Measurements from ENCODE around the gene GPC3.

The GPC3 gene

GRCh38 chrX:133810925-133811324 lies 174.5 kb downstream of the GPC3 start:
- Histone ChIP-seq H3K4me2 (no peak overlapping the region), H3K9ac (no peak overlapping the region), H3K9me3 (peaks cover 4% of the 10 kb centered on the region; the same call in 1 of the 2 replicates), H3K27ac (no peak overlapping the region), H3K4me3 (no peak overlapping the region), H3K4me1 (no peaks in the 10 kb centered on the region), H3K36me3 (no peaks in the 10 kb centered on the region), H3K27me3 (peaks cover 83% of the 10 kb centered on the region), H4K20me1 (no peaks in the 10 kb centered on the region; the same call in 1 of the 2 replicates)
- no peak for TF ChIP-seq Cebpa-rat (IDR thresholded peaks at IDR 0.05)

GRCh38 chrX:133804072-133804471 lies 181.3 kb downstream of the GPC3 start:
- no peak overlapping the region for H3K27ac ChIP-seq
- no peaks in the 10 kb centered on the region for H3K36me3 ChIP-seq
- H3K9ac ChIP-seq = no peak overlapping the region
- H3K4me2 ChIP-seq = no peak overlapping the region
- no peaks in the 10 kb centered on the region for H4K20me1 ChIP-seq
- no peaks in the 10 kb centered on the region for H3K4me1 ChIP-seq
- H3K27me3 ChIP-seq = peaks cover 68% of the 10 kb centered on the region
- no peak for TF ChIP-seq Cebpa-rat (IDR thresholded peaks at IDR 0.05)
- H3K4me3 ChIP-seq = no peak overlapping the region
- H3K9me3 ChIP-seq = peaks cover 4% of the 10 kb centered on the region; the same call in 1 of the 2 replicates

- Histone ChIP-seq H3K9ac (no peak overlapping the region), H3K36me3 (no peaks in the 10 kb centered on the region), H4K20me1 (no peaks in the 10 kb centered on the region), H3K27ac (no peak overlapping the region), H3K27me3 (peaks cover 82% of the 10 kb centered on the region), H3K4me1 (no peaks in the 10 kb centered on the region), H3K9me3 (no peaks in the 10 kb centered on the region), H3K4me3 (no peak overlapping the region), H3K4me2 (no peak overlapping the region)
- no peak for TF ChIP-seq Cebpa-rat (IDR thresholded peaks at IDR 0.05)
Observed at GRCh38 chrX:133796282-133796681, 189.1 kb downstream of the GPC3 start.

- Histone ChIP-seq H3K4me1 (no peaks in the 10 kb centered on the region), H4K20me1 (no peaks in the 10 kb centered on the region), H3K4me2 (no peak overlapping the region), H3K4me3 (no peak overlapping the region), H3K27me3 (peaks cover 78% of the 10 kb centered on the region), H3K27ac (no peak overlapping the region), H3K36me3 (no peaks in the 10 kb centered on the region), H3K9ac (no peak overlapping the region), H3K9me3 (no peaks in the 10 kb centered on the region)
- no peak for TF ChIP-seq Cebpa-rat (IDR thresholded peaks at IDR 0.05)
Observed at GRCh38 chrX:133794126-133794525, 191.3 kb downstream of the GPC3 start.

- Histone ChIP-seq H3K9me3 (no peaks in the 10 kb centered on the region), H3K9ac (no peak overlapping the region), H3K4me2 (no peak overlapping the region), H3K4me3 (no peak overlapping the region), H3K27me3 (peaks cover 78% of the 10 kb centered on the region), H4K20me1 (no peaks in the 10 kb centered on the region), H3K27ac (no peak overlapping the region), H3K4me1 (no peaks in the 10 kb centered on the region), H3K36me3 (no peaks in the 10 kb centered on the region)
- no peak for TF ChIP-seq Cebpa-rat (IDR thresholded peaks at IDR 0.05)
Observed at GRCh38 chrX:133793626-133794025, 191.8 kb downstream of the GPC3 start.

GRCh38 chrX:133792198-133792953 lies 193.0 kb downstream of the GPC3 start:
- peaks cover 74% of the 10 kb centered on the region for H3K27me3 ChIP-seq
- H3K4me1 ChIP-seq = 0 out of 2 replicates have a peak, but pooled peaks cover 2% of the 10 kb centered on the region
- H3K9me3 ChIP-seq = no peaks in the 10 kb centered on the region
- H3K4me2 ChIP-seq = no peak overlapping the region
- no peak overlapping the region for H3K4me3 ChIP-seq
- no peaks in the 10 kb centered on the region for H3K36me3 ChIP-seq
- H4K20me1 ChIP-seq = no peaks in the 10 kb centered on the region
- no peak overlapping the region for H3K27ac ChIP-seq
- no peak overlapping the region for H3K9ac ChIP-seq
- no peak for TF ChIP-seq Cebpa-rat (IDR thresholded peaks at IDR 0.05)

GRCh38 chrX:133789829-133790228 lies 195.6 kb downstream of the GPC3 start:
- no peak overlapping the region for H3K27ac ChIP-seq
- H3K4me2 ChIP-seq = no peak overlapping the region
- H3K4me3 ChIP-seq = no peak overlapping the region
- no peaks in the 10 kb centered on the region for H3K36me3 ChIP-seq
- peaks cover 78% of the 10 kb centered on the region for H3K27me3 ChIP-seq
- no peaks in the 10 kb centered on the region for H3K9me3 ChIP-seq
- 0 out of 2 replicates have a peak, but pooled peaks cover 6% of the 10 kb centered on the region for H3K4me1 ChIP-seq
- H4K20me1 ChIP-seq = no peaks in the 10 kb centered on the region; the same call in 1 of the 2 replicates
- no peak for TF ChIP-seq Cebpa-rat (IDR thresholded peaks at IDR 0.05)
- no peak overlapping the region for H3K9ac ChIP-seq

GRCh38 chrX:133786382-133786781 lies 199.0 kb downstream of the GPC3 start:
- Histone ChIP-seq H3K36me3 (no peaks in the 10 kb centered on the region), H3K27ac (no peak overlapping the region), H3K4me3 (no peak overlapping the region), H3K9ac (no peak overlapping the region), H3K27me3 (peaks cover 90% of the 10 kb centered on the region), H3K4me2 (no peak overlapping the region), H3K9me3 (no peaks in the 10 kb centered on the region), H3K4me1 (peaks cover 12% of the 10 kb centered on the region; the same call in 1 of the 2 replicates), H4K20me1 (peaks cover 8% of the 10 kb centered on the region; the same call in 1 of the 2 replicates)
- TF ChIP-seq Cebpa-rat (IDR thresholded peaks at IDR 0.05) = no peak

GRCh38 chrX:133783274-133783673 lies 202.1 kb downstream of the GPC3 start:
- peaks cover 8% of the 10 kb centered on the region; the same call in 1 of the 2 replicates for H4K20me1 ChIP-seq
- H3K9ac ChIP-seq = no peak overlapping the region
- H3K9me3 ChIP-seq = no peaks in the 10 kb centered on the region
- H3K4me1 ChIP-seq = peaks cover 14% of the 10 kb centered on the region
- H3K36me3 ChIP-seq = no peaks in the 10 kb centered on the region
- H3K27ac ChIP-seq = no peak overlapping the region
- H3K4me3 ChIP-seq = no peak overlapping the region
- peaks cover 96% of the 10 kb centered on the region for H3K27me3 ChIP-seq
- no peak overlapping the region for H3K4me2 ChIP-seq
- TF ChIP-seq Cebpa-rat (IDR thresholded peaks at IDR 0.05) = no peak

GRCh38 chrX:133781174-133781573 lies 204.2 kb downstream of the GPC3 start:
- Histone ChIP-seq H3K4me3 (no peak overlapping the region), H3K4me2 (no peak overlapping the region), H3K9ac (no peak overlapping the region), H3K27ac (no peak overlapping the region), H3K27me3 (peaks cover 95% of the 10 kb centered on the region), H3K4me1 (peaks cover 21% of the 10 kb centered on the region), H3K9me3 (no peaks in the 10 kb centered on the region), H3K36me3 (no peaks in the 10 kb centered on the region), H4K20me1 (peaks cover 8% of the 10 kb centered on the region; the same call in 1 of the 2 replicates)
- no peak for TF ChIP-seq Cebpa-rat (IDR thresholded peaks at IDR 0.05)

Data from BLaER1 (cell line).